Endometrial microvascular endothelial cells (primary cell): ENCODE measurements around the gene FERMT3. TPM values are rescaled to one million over a fixed set of nuclear protein-coding genes. Genes with fewer than 3 reads are reported as not detected.

Experiments
- in situ Hi-C: cut with HindIII; loops from 2 replicates; pipeline ENCODE4 v1.10.0; 2017; ENCODE audit warnings: low sequenced_read_pairs, low pct_unique_long_range_greater_than_20kb; ENCODE audit errors: inconsistent ontology term
- total RNA-seq: library from RNA; depleted of rRNA; stranded (reverse); fragments of >200 nt; gene quantifications from one replicate; pipeline ENCODE4 v1.2.3, GENCODE V29; 2015; ENCODE audit errors: inconsistent ontology term

FERMT3 gene
- total RNA-seq, 1 donor from 2014 or later: 47.3 TPM

GRCh38 chr11:64211181-64211872, 4.8 kb downstream of the FERMT3 start:
- in situ Hi-C loops: no loop called here

DNA sequence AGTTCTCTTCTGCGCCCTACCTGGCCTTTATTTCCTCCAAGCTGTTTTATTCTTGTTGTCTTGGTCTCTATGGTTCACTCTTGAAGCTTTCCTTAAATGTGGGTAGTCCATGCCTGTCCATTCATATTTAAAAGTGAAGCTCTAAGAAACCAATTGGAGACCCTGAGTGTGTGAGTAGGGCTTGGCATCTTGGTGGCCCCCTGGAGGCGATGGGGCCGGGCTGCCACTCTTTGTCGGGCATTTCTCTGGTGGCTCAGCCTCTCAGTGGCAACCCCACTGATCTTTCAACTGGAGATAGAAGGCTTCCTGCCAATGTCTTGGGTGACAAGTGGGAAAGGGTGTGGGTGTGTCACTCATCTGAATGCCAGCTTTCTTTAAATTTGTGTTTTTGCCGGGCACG, 10.4 kb downstream of the FERMT3 start:
- in situ Hi-C loops: no loop called here

DNA sequence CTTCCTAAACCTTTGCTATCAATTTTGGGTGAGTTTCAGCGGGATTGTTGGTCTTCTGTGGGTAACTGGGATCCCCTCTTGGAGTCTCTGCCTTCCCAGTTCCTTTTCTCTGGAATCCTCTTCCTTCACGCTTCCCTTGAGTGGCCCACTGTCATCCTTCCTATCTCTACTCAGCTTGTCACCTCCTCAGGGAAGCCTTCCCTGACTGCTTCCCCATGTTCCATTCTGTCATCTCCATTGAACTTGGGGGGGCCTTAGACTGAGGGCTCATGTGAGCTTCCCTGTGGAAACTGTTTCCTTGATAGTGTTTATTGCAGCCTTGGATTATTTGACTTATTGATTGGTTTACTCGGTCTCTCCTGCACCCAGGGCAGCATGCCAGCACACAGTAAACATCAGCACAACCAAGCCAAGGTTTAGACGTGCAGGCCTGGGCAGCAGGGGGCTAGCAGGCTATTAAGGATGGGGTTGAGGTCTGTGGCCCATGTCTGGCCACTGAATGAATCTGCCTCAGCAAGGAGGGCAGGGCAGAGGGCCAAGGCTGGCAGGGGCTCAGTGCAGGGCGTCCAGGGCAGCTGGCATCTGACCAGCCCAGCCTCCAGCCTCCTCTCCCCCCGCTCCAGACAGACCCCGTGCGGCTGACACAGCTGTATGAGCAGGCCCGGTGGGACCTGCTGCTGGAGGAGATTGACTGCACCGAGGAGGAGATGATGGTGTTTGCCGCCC, 12.3 kb downstream of the FERMT3 start:
- in situ Hi-C loops: no loop called here

DNA sequence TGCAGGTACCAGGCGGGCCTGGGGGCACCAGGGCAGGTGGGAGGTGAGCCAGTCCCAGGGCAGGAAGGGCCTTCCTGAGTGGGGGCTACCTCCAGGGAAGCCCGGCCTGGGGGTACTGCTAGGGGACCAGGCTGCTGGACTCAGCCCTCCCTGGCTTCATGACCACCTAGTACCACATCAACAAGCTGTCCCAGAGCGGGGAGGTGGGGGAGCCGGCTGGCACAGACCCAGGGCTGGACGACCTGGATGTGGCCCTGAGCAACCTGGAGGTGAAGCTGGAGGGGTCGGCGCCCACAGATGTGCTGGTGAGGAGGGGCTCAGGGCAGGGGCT, 12.8 kb downstream of the FERMT3 start:
- in situ Hi-C loops: no loop called here

- in situ Hi-C loops: no loop called here
Measured at GRCh38 chr11:64219755-64220154, 13.2 kb downstream of the FERMT3 start.

- in situ Hi-C loops: no loop called here
Measured at GRCh38 chr11:64220271-64220670, 13.8 kb downstream of the FERMT3 start.

DNA sequence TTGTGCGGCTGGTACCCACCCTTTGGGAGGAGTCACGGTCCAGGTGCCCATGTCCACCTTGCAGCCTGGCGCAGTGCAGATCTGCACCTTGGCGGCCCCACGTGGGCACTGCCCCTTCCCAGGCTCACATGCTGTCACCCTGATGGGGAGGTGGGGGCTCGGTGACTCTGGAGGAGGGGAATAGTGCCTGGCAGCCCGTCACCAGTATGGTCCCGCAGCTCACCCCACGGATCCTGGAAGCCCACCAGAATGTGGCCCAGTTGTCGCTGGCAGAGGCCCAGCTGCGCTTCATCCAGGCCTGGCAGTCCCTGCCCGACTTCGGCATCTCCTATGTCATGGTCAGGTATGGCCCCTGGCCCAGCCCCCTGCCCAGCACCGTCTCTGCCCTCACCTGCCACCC, 14.3 kb downstream of the FERMT3 start:
- in situ Hi-C loops: no loop called here

GRCh38 chr11:64222651-64223000, 16.1 kb downstream of the FERMT3 start:
- in situ Hi-C loops: no loop called here

- in situ Hi-C loops: no loop called here
Measured at GRCh38 chr11:64223001-64223651, 16.6 kb downstream of the FERMT3 start.

- in situ Hi-C loops: no loop called here
Measured at GRCh38 chr11:64224151-64224890, 17.8 kb downstream of the FERMT3 start.

DNA sequence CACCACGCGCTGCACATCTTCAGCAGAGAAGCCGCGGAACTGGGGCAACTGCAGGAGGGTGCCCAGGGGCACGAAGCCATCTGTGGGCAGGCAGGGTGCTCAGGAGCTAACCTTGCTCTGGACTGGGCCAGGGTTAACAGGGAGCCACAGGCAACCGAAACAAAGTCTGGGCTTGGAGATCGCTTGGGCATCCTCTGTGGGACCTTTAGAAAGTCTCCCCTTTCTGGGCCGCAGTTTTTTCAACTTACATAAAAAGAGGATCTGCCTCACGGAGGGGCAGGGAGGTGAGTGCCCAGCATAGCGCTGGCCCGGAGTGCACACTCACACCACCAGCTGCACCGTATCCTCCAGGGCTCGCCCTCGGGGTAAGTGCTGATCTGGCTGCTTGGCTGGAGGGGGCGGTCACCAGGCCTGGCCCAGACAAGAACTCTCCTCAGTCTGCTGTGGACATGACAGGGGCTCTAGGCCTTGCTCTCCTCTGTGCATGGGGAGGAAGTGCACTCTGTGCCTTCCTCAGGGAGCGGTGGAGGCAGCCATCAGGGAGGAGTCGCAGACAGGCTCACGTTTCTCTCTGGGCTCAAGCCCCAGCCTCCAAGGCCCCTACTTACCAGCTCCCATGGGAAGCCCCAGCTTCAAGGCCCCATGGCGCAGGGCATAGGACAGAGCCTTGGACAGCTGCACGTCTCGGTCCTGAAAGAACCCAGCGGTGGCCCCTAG, 18.5 kb downstream of the FERMT3 start:
- in situ Hi-C loops: no loop called here

DNA sequence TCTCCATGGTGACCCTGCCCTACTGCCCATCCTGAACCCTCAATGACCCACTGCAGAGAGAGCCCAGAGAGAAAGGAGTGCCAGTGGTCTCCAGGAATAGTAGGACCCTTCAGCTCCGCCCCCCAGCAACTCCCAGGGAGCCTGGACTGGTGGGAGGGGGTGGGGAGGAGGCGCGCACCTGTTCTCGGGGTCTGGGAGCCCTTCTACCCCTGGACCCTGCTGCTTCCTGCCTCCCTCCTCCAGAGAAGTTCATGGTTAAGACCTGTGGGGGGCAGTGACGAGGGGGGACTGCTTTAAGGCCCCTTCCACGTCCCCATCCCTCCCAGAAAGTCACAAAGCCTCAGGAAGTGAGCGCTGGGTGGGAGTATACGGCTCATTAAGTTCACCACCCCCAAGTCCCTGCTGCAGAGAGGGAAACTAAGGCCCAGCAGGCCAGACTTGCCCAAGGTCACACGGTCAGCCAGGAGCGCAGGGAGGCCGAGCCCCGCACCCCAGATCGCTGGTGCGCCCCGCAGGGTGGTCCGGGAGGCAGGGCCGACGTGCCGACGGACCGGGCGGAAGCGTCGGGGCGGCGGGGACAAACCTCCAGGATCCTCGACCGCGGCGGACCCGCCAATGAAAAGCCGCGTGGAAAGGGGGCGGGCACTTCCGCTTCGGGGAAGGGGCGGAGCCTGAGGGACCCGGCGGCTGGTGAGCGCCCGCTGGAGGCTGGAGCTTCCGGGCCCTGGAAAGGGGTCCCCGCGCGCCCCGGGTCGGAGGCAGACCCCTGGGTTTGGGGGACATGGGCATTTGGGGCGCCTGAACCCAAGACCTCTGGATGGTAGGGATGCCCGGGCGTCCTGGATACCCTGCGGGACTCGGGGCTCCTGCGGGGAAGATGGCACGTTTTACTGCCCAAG, 19.3 kb downstream of the FERMT3 start, which contains the start of the genes NUDT22 and TRPT1:
TSS of gene NUDT22 (plus strand) at position 667 of the 899 bp plus-strand sequence. CDS start 379 bp downstream, outside the sequence.
TSS of gene TRPT1 (minus strand) at position 579 of the 899 bp plus-strand sequence. CDS start at position 253, 326 bp downstream.
- in situ Hi-C loops: no loop called here

GRCh38 chr11:64226507-64227051, 20.1 kb downstream of the FERMT3 start:
- in situ Hi-C loops: no loop called here

GRCh38 chr11:64227405-64227956, 21.0 kb downstream of the FERMT3 start:
- in situ Hi-C loops: no loop called here

GRCh38 chr11:64229090-64229743, 22.7 kb downstream of the FERMT3 start:
- in situ Hi-C loops: no loop called here

DNA sequence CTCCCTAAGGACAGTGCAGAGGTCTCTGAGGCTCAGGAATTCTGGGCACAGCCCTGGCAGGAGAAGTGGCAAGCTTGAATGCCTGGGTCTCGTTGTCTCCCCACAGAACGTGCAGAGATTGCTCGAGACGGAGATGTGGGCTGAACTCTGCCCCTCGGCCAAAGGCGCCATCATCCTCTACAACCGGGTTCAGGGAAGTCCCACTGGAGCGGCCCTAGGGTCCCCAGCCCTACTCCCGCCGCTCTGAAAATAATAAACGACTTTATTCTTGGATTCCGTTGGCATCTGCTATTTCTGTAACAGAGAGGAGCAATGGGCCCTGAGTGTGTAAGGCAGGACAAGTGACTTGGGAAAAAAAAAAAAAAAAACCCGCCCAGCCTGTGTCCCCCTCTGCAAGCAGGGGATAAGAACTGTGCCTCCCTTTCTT, 23.2 kb downstream of the FERMT3 start:
- in situ Hi-C loops: no loop called here
